Osteocyte (in vitro differentiated cells): ENCODE data around the gene FLVCR2. TPM values are rescaled to one million over a fixed set of nuclear protein-coding genes. Genes with fewer than 3 reads are reported as not detected.

ENCODE experiments used
- DNase-seq: peaks from one replicate; pipeline ENCODE4 v3.0.0; 2021; ENCODE audit warnings: mixed read lengths; ENCODE audit not compliant: unreplicated experiment; ENCODE audit errors: extremely low spot score
- H3K27ac Mint-ChIP-seq: one replicate; pipeline ENCODE4 v1.8.0; 2021; ENCODE audit warnings: mild to moderate bottlenecking, mixed read lengths; ENCODE audit not compliant: unreplicated experiment
- H3K27me3 Mint-ChIP-seq: one replicate; pipeline ENCODE4 v1.8.0; 2021; ENCODE audit warnings: mixed read lengths; ENCODE audit not compliant: unreplicated experiment
- H3K36me3 Mint-ChIP-seq: one replicate; pipeline ENCODE4 v1.8.0; 2021; ENCODE audit warnings: mixed read lengths; ENCODE audit not compliant: unreplicated experiment
- H3K4me1 Mint-ChIP-seq: one replicate; pipeline ENCODE4 v1.8.0; 2021; ENCODE audit warnings: mixed read lengths; ENCODE audit not compliant: unreplicated experiment
- H3K4me3 Mint-ChIP-seq: one replicate; pipeline ENCODE4 v1.8.0; 2021; ENCODE audit warnings: mild to moderate bottlenecking, moderate library complexity, mixed read lengths; ENCODE audit not compliant: unreplicated experiment
- H3K9me3 Mint-ChIP-seq: one replicate; pipeline ENCODE4 v1.8.0; 2021; ENCODE audit warnings: mixed read lengths; ENCODE audit not compliant: unreplicated experiment
- total RNA-seq: library from RNA; stranded (reverse); gene quantifications from 2 replicates; pipeline ENCODE4 v1.2.1, GENCODE V29; 2021
- TF ChIP-seq, protein P1 (sequence below): fragments of 200-600 bp; sonication (generic); IDR thresholded peaks from 2 replicates; pipeline ENCODE4 v1.5.0; 2021; ENCODE audit warnings: antibody characterized with exemption, mild to moderate bottlenecking, moderate library complexity

The FLVCR2 gene
- total RNA-seq, 1 donor from 2014 or later, result 0.94 TPM

- Mint-ChIP-seq H3K27ac (no peak overlapping the region), H3K4me1 (no peaks in the 10 kb centered on the region), H3K4me3 (no peak overlapping the region), H3K36me3 (no peaks in the 10 kb centered on the region), H3K27me3 (peaks cover 52% of the 10 kb centered on the region), H3K9me3 (no peaks in the 10 kb centered on the region)
- DNase-seq, result no peak
- TF ChIP-seq, protein P1, sequence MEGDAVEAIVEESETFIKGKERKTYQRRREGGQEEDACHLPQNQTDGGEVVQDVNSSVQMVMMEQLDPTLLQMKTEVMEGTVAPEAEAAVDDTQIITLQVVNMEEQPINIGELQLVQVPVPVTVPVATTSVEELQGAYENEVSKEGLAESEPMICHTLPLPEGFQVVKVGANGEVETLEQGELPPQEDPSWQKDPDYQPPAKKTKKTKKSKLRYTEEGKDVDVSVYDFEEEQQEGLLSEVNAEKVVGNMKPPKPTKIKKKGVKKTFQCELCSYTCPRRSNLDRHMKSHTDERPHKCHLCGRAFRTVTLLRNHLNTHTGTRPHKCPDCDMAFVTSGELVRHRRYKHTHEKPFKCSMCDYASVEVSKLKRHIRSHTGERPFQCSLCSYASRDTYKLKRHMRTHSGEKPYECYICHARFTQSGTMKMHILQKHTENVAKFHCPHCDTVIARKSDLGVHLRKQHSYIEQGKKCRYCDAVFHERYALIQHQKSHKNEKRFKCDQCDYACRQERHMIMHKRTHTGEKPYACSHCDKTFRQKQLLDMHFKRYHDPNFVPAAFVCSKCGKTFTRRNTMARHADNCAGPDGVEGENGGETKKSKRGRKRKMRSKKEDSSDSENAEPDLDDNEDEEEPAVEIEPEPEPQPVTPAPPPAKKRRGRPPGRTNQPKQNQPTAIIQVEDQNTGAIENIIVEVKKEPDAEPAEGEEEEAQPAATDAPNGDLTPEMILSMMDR, result no peak
Measured at GRCh38 chr14:75587388-75587787, 9.0 kb downstream of the FLVCR2 start.

GRCh38 chr14:75589931-75590330 lies 11.5 kb downstream of the FLVCR2 start:
- H3K27me3 Mint-ChIP-seq, result peaks cover 58% of the 10 kb centered on the region
- DNase-seq, result no peak
- H3K36me3 Mint-ChIP-seq, result peaks cover 3% of the 10 kb centered on the region
- TF ChIP-seq, protein P1, result no peak
- no peaks in the 10 kb centered on the region for H3K4me1 Mint-ChIP-seq
- H3K9me3 Mint-ChIP-seq, result peaks cover 4% of the 10 kb centered on the region
- H3K4me3 Mint-ChIP-seq, result no peak overlapping the region
- no peak overlapping the region for H3K27ac Mint-ChIP-seq

DNA sequence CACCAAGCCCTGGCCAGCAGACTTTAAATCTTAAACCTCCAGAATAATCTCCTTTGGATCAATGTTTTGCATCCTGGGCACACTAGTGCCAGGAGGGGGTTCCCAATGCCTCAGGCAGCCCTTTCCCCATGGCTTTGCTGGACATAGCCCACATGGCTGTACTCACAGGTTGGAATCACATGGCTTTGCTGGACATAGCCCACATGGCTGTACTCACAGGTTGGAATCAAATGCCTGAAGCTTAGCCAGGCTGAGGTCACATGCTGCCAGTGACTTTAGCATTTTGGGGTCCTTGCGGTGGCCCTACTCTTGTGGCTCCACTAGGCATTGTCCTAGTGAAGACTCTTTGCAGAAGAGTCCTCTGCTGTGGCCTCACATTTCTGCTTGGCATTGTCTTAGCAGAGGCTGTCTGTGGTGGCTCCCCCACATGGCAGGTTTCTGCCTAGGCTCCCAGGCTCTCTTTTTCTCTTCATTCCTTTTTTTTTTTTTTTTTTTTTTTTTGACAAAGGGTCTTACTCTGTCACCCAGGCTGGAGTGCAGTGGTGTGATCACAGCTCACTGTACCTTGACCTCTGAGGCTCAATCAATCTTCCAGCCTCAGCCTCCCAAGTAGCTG lies 13.0 kb downstream of the FLVCR2 start:
- Mint-ChIP-seq H3K27me3 (peaks cover 52% of the 10 kb centered on the region), H3K9me3 (peaks cover 4% of the 10 kb centered on the region), H3K4me1 (no peaks in the 10 kb centered on the region), H3K27ac (no peak overlapping the region), H3K4me3 (no peak overlapping the region), H3K36me3 (peaks cover 3% of the 10 kb centered on the region)
- TF ChIP-seq, protein P1, result no peak
- no peak for DNase-seq

- H3K4me1 Mint-ChIP-seq, result no peaks in the 10 kb centered on the region
- H3K27ac Mint-ChIP-seq, result no peak overlapping the region
- H3K36me3 Mint-ChIP-seq, result peaks cover 3% of the 10 kb centered on the region
- H3K9me3 Mint-ChIP-seq, result peaks cover 4% of the 10 kb centered on the region
- no peak overlapping the region for H3K4me3 Mint-ChIP-seq
- TF ChIP-seq, protein P1, result no peak
- DNase-seq, result no peak
- H3K27me3 Mint-ChIP-seq, result peaks cover 46% of the 10 kb centered on the region
Measured at GRCh38 chr14:75591987-75592575, 13.7 kb downstream of the FLVCR2 start.

GRCh38 chr14:75595226-75595625 lies 16.8 kb downstream of the FLVCR2 start:
- Mint-ChIP-seq H3K4me3 (no peak overlapping the region), H3K9me3 (peaks cover 4% of the 10 kb centered on the region), H3K27me3 (peaks cover 41% of the 10 kb centered on the region), H3K36me3 (peaks cover 3% of the 10 kb centered on the region), H3K4me1 (no peaks in the 10 kb centered on the region), H3K27ac (no peak overlapping the region)
- TF ChIP-seq, protein P1, result no peak
- no peak for DNase-seq
